ENCODE data around the gene SEMA3B.

DNA sequence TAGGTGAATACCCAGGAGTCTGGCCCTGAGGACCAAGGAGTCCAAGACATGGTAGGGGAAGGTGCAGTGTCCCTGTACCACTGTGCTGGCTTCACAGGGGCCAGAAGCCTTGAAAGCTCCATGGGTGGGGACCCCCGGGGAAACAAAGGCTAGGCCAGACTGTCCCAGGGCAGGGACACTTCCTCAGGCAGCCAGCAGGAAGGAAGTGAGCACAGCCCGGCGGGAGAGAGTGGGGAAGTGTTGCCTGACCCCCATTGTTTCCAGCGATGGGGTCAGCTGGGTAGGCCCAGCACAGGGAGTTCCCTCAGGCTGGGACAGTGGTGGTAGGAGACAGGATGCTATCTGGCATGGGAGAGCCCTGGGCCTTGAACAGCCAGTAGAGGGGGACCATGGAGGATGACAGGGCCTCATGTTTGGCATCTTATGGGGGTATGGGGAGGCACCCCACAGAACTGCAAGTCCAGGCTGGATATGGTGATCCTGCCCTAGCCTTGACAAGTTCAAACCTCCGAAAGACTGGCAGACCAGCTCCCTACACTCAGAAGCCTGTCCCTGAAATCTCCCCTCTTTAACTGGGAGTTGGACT lies 54.8 kb downstream of the SEMA3B start:
- TF ChIP-seq POLR2A (IDR thresholded peaks at IDR 0.05) = no peak
- TF ChIP-seq, protein P1, sequence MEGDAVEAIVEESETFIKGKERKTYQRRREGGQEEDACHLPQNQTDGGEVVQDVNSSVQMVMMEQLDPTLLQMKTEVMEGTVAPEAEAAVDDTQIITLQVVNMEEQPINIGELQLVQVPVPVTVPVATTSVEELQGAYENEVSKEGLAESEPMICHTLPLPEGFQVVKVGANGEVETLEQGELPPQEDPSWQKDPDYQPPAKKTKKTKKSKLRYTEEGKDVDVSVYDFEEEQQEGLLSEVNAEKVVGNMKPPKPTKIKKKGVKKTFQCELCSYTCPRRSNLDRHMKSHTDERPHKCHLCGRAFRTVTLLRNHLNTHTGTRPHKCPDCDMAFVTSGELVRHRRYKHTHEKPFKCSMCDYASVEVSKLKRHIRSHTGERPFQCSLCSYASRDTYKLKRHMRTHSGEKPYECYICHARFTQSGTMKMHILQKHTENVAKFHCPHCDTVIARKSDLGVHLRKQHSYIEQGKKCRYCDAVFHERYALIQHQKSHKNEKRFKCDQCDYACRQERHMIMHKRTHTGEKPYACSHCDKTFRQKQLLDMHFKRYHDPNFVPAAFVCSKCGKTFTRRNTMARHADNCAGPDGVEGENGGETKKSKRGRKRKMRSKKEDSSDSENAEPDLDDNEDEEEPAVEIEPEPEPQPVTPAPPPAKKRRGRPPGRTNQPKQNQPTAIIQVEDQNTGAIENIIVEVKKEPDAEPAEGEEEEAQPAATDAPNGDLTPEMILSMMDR (IDR thresholded peaks at IDR 0.05) = no peak

Data from prostate gland (tissue), 2 donors.